NB4 (cell line): ENCODE results near the gene OLA1.

ENCODE experiments used
- CTCF ChIP-seq: IDR thresholded peaks from one replicate; pipeline ENCODE4 v1.5.1; 2012; ENCODE audit warnings: low read depth, low read length
- POLR2A ChIP-seq: IDR thresholded peaks from 2 replicates; pipeline ENCODE4 v1.6.1; 2011; ENCODE audit warnings: mild to moderate bottlenecking; ENCODE audit not compliant: insufficient read length; ENCODE audit errors: extremely low read depth

- TF ChIP-seq POLR2A, result no peak
- no peak for TF ChIP-seq CTCF
These were observed 130.1 kb downstream of the OLA1 start for GRCh38 chr2:174117951-174118930.
